ENCODE measurements around the gene LRRC25. TPM values are rescaled to one million over a fixed set of nuclear protein-coding genes. Genes with fewer than 3 reads are reported as not detected.
A peak's percentile ranks its signal among the peaks of the same experiment; 100 is the strongest.

LRRC25 gene
- total RNA-seq, 1 donor from 2014 or later: 0.06 TPM

DNA sequence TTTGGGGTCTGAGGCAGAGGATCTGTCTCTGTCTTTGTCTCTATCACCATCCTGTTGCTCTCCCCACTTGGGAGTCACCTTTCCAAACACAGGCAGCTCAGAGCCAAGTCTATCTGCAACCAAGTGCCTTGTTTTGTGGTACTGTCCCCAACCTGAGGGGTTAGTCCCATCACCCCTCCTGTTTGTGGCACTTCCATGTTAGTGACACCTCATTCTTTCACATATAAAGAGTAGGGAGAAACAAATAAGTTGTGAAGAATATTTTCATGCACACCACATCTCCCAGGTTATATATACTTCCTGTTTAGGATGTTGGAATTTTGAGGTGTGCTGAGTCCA, 7.7 kb downstream of the LRRC25 start:
- peak overlapping the region; percentile 85 for H3K4me3 ChIP-seq (ENCODE audit: low read depth, low read length)
- DNase-seq (ENCODE audit: low read depth): no peak
- TF ChIP-seq, protein P1, sequence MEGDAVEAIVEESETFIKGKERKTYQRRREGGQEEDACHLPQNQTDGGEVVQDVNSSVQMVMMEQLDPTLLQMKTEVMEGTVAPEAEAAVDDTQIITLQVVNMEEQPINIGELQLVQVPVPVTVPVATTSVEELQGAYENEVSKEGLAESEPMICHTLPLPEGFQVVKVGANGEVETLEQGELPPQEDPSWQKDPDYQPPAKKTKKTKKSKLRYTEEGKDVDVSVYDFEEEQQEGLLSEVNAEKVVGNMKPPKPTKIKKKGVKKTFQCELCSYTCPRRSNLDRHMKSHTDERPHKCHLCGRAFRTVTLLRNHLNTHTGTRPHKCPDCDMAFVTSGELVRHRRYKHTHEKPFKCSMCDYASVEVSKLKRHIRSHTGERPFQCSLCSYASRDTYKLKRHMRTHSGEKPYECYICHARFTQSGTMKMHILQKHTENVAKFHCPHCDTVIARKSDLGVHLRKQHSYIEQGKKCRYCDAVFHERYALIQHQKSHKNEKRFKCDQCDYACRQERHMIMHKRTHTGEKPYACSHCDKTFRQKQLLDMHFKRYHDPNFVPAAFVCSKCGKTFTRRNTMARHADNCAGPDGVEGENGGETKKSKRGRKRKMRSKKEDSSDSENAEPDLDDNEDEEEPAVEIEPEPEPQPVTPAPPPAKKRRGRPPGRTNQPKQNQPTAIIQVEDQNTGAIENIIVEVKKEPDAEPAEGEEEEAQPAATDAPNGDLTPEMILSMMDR (conservative IDR thresholded peaks at IDR 0.05; ENCODE audit: low read depth, low read length): no peak

DNA sequence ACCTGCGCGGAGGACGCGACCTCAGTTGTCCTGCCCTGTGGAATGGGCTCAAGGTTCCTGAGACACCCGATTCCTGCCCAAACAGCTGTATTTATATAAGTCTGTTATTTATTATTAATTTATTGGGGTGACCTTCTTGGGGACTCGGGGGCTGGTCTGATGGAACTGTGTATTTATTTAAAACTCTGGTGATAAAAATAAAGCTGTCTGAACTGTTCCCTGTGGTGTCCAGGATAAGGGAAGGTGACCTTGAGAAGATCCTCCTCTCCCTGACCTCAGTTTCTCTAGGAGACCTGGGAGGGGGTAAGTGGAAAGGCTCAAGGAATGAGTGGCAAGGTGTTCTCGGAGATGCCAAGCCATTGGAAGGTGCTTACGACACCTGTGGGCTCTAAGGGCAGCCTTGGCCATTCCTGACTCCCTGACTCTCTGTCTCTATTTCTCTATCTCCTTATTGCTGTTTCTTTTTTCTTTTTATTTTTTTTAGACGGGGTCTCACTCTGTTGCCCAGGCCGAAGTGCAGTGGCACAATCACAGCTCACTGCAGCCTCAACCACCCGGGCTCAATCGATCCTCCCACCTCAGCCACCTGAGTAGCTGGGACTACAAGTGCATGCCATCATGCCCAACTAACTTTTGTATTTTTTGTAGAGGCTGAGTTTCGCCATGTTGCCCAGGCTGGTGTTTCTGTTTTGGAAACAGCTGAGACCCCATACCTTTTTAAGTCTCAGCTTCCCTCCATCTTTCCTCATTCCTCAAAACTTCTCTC, 8.3 kb downstream of the LRRC25 start:
- TF ChIP-seq, protein P1 (conservative IDR thresholded peaks at IDR 0.05; ENCODE audit: low read depth, low read length): no peak
- peak overlapping the region; percentile 85 for H3K4me3 ChIP-seq (ENCODE audit: low read depth, low read length)
- DNase-seq (ENCODE audit: low read depth): no peak

DNA sequence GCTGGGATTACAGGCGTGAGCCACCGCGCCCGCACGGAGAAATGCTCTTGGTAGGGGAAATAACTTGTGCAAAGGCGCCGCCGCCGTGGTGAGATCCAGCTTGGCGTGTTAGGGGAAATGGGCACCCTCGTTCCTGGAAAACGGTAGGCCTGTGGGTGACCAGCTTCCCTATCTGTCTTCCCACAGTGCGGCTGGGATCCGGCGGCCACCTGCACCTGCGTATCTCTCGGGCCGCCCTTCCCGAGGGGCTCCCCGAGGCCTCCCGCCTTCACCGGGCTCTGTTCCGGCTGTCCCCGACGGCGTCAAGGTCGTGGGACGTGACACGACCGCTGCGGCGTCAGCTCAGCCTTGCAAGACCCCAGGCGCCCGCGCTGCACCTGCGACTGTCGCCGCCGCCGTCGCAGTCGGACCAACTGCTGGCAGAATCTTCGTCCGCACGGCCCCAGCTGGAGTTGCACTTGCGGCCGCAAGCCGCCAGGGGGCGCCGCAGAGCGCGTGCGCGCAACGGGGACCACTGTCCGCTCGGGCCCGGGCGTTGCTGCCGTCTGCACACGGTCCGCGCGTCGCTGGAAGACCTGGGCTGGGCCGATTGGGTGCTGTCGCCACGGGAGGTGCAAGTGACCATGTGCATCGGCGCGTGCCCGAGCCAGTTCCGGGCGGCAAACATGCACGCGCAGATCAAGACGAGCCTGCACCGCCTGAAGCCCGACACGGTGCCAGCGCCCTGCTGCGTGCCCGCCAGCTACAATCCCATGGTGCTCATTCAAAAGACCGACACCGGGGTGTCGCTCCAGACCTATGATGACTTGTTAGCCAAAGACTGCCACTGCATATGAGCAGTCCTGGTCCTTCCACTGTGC, 9.1 kb downstream of the LRRC25 start:
- DNase-seq (ENCODE audit: low read depth): no peak
- peak overlapping the region; percentile 85 for H3K4me3 ChIP-seq (ENCODE audit: low read depth, low read length)
- TF ChIP-seq, protein P1 (conservative IDR thresholded peaks at IDR 0.05; ENCODE audit: low read depth, low read length): peak; percentile 76

DNA sequence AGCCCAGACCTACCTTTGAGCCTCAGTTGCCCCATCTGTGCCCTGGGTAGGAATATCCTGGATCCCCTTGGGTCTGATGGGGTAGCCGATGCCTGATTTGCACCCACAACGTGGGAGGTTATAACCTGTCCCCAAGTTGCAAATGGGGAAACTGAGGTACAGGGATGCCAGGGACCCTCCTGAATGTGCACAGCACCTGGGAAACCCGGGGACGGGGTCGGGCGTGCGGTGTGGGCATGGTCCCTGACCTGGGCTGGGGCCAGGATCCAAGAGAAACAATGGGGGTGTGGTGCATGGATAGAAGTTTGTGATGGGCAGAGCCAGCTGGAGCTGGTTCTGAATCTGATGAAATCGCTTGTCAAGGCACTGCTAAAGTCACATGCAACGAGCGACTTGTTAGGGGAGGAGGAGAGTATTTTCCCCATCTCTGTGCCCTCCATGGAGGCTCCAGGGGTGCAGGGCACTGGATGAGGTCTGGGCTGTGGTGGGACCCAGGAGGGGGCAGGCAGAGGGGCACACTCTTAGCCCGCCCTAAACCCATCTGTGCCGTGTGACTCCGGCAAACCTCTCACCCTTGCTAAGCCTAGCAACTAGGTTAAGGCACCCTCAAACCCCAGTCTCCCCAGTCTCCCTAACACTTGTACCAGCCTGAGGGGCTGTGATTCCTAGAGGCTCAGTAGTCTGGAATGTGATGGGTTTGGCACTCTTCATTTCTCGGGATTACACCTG, 10.7 kb downstream of the LRRC25 start:
- H3K4me3 ChIP-seq (ENCODE audit: low read depth, low read length): peak overlapping the region; percentile 85
- TF ChIP-seq, protein P1 (conservative IDR thresholded peaks at IDR 0.05; ENCODE audit: low read depth, low read length): no peak
- DNase-seq (ENCODE audit: low read depth): no peak

DNA sequence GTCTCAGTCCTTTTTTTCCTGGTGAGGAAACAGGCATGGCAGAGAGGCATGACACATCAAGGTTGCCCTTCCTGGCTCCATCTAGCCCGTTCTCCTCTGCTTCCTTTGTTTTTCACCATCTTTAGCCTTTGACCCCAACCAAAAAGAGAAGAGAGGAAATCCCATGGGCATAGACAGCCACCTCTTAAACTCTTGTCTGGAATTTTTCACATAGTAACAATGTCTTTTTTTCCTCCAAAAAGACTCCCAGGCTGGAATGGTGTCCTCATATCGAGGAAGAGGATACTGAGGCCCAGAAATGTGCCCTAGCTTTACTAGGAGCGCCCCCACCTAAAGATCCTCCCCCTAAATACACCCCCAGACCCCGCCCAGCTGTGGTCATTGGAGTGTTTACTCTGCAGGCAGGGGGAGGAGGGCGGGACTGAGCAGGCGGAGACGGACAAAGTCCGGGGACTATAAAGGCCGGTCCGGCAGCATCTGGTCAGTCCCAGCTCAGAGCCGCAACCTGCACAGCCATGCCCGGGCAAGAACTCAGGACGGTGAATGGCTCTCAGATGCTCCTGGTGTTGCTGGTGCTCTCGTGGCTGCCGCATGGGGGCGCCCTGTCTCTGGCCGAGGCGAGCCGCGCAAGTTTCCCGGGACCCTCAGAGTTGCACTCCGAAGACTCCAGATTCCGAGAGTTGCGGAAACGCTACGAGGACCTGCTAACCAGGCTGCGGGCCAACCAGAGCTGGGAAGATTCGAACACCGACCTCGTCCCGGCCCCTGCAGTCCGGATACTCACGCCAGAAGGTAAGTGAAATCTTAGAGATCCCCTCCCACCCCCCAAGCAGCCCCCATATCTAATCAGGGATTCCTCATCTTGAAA, 11.5 kb downstream of the LRRC25 start, which contains the start of gene GDF15:
Gene GDF15 (plus strand): TSS at position 484 of the 868 bp plus-strand sequence. CDS start 32 bp downstream, at position 516.
- DNase-seq (ENCODE audit: low read depth): peak; percentile 69
- TF ChIP-seq, protein P1 (conservative IDR thresholded peaks at IDR 0.05; ENCODE audit: low read depth, low read length): peak; percentile 91
- peak within 1 kb of the TSS; percentile 85 for H3K4me3 ChIP-seq (ENCODE audit: low read depth, low read length)

DNA sequence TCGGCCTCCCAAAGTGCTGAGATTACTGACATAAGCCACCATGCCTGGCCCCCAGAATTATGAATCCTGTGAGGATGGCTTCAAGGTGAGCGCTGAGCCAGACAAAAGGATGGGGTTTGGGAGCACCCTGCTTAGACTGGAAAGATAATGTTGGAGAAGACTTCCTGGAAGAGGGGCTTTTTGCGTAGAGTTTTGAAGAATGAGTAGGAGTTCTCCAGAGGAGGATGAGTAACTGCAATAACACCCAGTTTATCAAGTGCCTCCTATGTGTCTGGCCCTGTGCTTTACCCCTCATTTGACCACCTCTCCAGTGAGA, 12.1 kb downstream of the LRRC25 start:
- no peak overlapping the region for H3K4me3 ChIP-seq (ENCODE audit: low read depth, low read length)
- TF ChIP-seq, protein P1 (conservative IDR thresholded peaks at IDR 0.05; ENCODE audit: low read depth, low read length): no peak
- DNase-seq (ENCODE audit: low read depth): no peak

Measured in epithelial cell of proximal tubule (primary cell).